Prostate gland (tissue), 2 donors: ENCODE results near the gene KCND1. TPM values are rescaled to one million over a fixed set of nuclear protein-coding genes. Genes with fewer than 3 reads are reported as not detected.

Source experiments
- DNase-seq: peaks from one replicate; pipeline ENCODE4 v3.0.0-alpha.2; 2019; ENCODE audit warnings: low spot score
- H3K27ac ChIP-seq, 2 donors: fragments of 200-600 bp; sonication (generic); 2 replicates each; pipeline ENCODE4 v1.5.1; 2017 to 2019
- H3K27me3 ChIP-seq: fragments of 200-600 bp; sonication (generic); replicated peaks from 2 replicates; pipeline ENCODE4 v1.5.1; 2019; ENCODE audit not compliant: insufficient read depth
- H3K36me3 ChIP-seq, 2 donors: fragments of 200-600 bp; sonication (generic); 1 replicate in 1 of 2; 2 replicates in 1 of 2; pipeline versions ENCODE4 v1.5.1 to v1.8.1; 2017 to 2019
- H3K4me1 ChIP-seq: fragments of 200-600 bp; sonication (generic); replicated peaks from 2 replicates; pipeline ENCODE4 v1.5.1; 2019
- H3K4me3 ChIP-seq, 2 donors: fragments of 200-600 bp; sonication (generic); 2 replicates each; pipeline ENCODE4 v1.5.1; 2017 to 2019
- H3K9me3 ChIP-seq: fragments of 200-600 bp; sonication (generic); 2 replicates; pipeline ENCODE4 v1.5.1; 2017
- CTCF ChIP-seq, 4 experiments: fragments of 200-600 bp in 2 of 4; fragments of 450-650 bp in 2 of 4; sonication (generic) in 2 of 4; IDR thresholded peaks; 1 replicate in 3 of 4; 2 replicates in 1 of 4; pipeline ENCODE4 v1.5.1; 2016 to 2019; ENCODE audit warnings: antibody characterized with exemption in 4 of 4, mild to moderate bottlenecking in 2 of 4, moderate library complexity in 2 of 4
- POLR2A ChIP-seq: fragments of 450-650 bp; IDR thresholded peaks from one replicate; pipeline ENCODE4 v1.6.1; 2016; ENCODE audit warnings: antibody characterized with exemption, mild to moderate bottlenecking
- POLR2AphosphoS5 ChIP-seq: sonication (generic); formaldehyde crosslinking; IDR thresholded peaks from one replicate; pipeline ENCODE4 v1.6.1; 2017; ENCODE audit warnings: antibody characterized with exemption
- WGBS: methylation state at CpG from one replicate; pipeline ENCODE4 v1.1.5; 2018; 5-methylcytosine and 5-hydroxymethylcytosine counted together
- intact Hi-C: fragments of 100-400 bp; cut with DNase I; formaldehyde crosslinking; loops from one replicate; pipeline ENCODE4 v1.14.2; 2022
- total RNA-seq, 2 donors: library from RNA; depleted of rRNA; stranded (reverse); fragments of >200 nt; gene quantifications; one replicate each; pipeline ENCODE4 v1.1.0, GENCODE V29; 2016

Gene KCND1
- total RNA-seq, 2 donors from 2014 or later: 0.23 to 1.9 TPM

GRCh38 chrX:48978226-48978625 lies 6.6 kb upstream of the KCND1 start:
- Histone ChIP-seq H3K4me3 (no peak overlapping the region), H3K27me3 (no peaks in the 10 kb centered on the region), H3K27ac (no peak overlapping the region), H3K36me3 (no peaks in the 10 kb centered on the region), H3K9me3 (no peaks in the 10 kb centered on the region), H3K4me1 (no peaks in the 10 kb centered on the region)
- WGBS: 100% methylated on average over 1 of the region's 5 CpGs
- no peak for DNase-seq
- intact Hi-C loops: no loop called here
- TF ChIP-seq POLR2A (no peak), POLR2AphosphoS5 (no peak), CTCF (IDR thresholded peaks at IDR 0.05) (no peak)

GRCh38 chrX:48976086-48976485 lies 4.4 kb upstream of the KCND1 start:
- intact Hi-C loops: no loop called here
- no peak overlapping the region for H3K27ac ChIP-seq
- TF ChIP-seq POLR2AphosphoS5: no peak
- TF ChIP-seq CTCF (IDR thresholded peaks at IDR 0.05): no peak
- no peak for TF ChIP-seq POLR2A
- H3K9me3 ChIP-seq: no peaks in the 10 kb centered on the region
- no peaks in the 10 kb centered on the region for H3K36me3 ChIP-seq
- no peaks in the 10 kb centered on the region for H3K4me1 ChIP-seq
- H3K4me3 ChIP-seq: no peak overlapping the region
- H3K27me3 ChIP-seq: no peaks in the 10 kb centered on the region
- no peak for DNase-seq
- WGBS: 54% methylated on average over 4 of the region's 6 CpGs

- no peaks in the 10 kb centered on the region for H3K9me3 ChIP-seq
- DNase-seq: no peak
- no peak overlapping the region for H3K27ac ChIP-seq
- 93% methylated on average over 5 of the region's 5 CpGs for WGBS
- no peaks in the 10 kb centered on the region for H3K36me3 ChIP-seq
- TF ChIP-seq POLR2AphosphoS5: no peak
- TF ChIP-seq CTCF (IDR thresholded peaks at IDR 0.05): no peak
- TF ChIP-seq POLR2A: no peak
- no peaks in the 10 kb centered on the region for H3K27me3 ChIP-seq
- H3K4me3 ChIP-seq: no peak overlapping the region
- intact Hi-C loops: no loop called here
- H3K4me1 ChIP-seq: no peaks in the 10 kb centered on the region
Measured at GRCh38 chrX:48975541-48975940, 3.9 kb upstream of the KCND1 start.

GRCh38 chrX:48975041-48975440 lies 3.4 kb upstream of the KCND1 start:
- no peaks in the 10 kb centered on the region for H3K36me3 ChIP-seq
- WGBS: 57% methylated on average over 1 of the region's 7 CpGs
- TF ChIP-seq POLR2AphosphoS5 (no peak), CTCF (IDR thresholded peaks at IDR 0.05) (no peak), POLR2A (no peak)
- H3K4me3 ChIP-seq: no peak overlapping the region
- no peak for DNase-seq
- no peaks in the 10 kb centered on the region for H3K27me3 ChIP-seq
- H3K4me1 ChIP-seq: no peaks in the 10 kb centered on the region
- intact Hi-C loops: no loop called here
- H3K9me3 ChIP-seq: no peaks in the 10 kb centered on the region
- H3K27ac ChIP-seq: no peak overlapping the region

- WGBS: 100% methylated on average over 2 of the region's 2 CpGs
- H3K4me1 ChIP-seq: no peaks in the 10 kb centered on the region
- TF ChIP-seq POLR2AphosphoS5 (no peak), CTCF (IDR thresholded peaks at IDR 0.05) (no peak), POLR2A (no peak)
- H3K36me3 ChIP-seq: no peaks in the 10 kb centered on the region
- no peaks in the 10 kb centered on the region for H3K27me3 ChIP-seq
- H3K27ac ChIP-seq: no peak overlapping the region
- no peak overlapping the region for H3K4me3 ChIP-seq
- intact Hi-C loops: no loop called here
- no peak for DNase-seq
- H3K9me3 ChIP-seq: no peaks in the 10 kb centered on the region
Measured at GRCh38 chrX:48974574-48974973, 2.9 kb upstream of the KCND1 start.
